BLaER1 (cell line): ENCODE results near the gene SACM1L.
"Not testable (repeated sequence)": the region's sequence is repeated elsewhere in the genome, so short reads cannot be mapped to it uniquely, and the experiment has no call there.

Source experiments
- H3K27ac ChIP-seq: shearing (Covaris generic); formaldehyde crosslinking; 2 replicates; pipeline ENCODE4 v1.8.1; 2022
- H3K27me3 ChIP-seq: shearing (Covaris generic); formaldehyde crosslinking; 2 replicates; pipeline ENCODE4 v1.8.1; 2022
- H3K36me3 ChIP-seq: shearing (Covaris generic); formaldehyde crosslinking; 2 replicates; pipeline ENCODE4 v1.8.1; 2022
- H3K4me1 ChIP-seq: shearing (Covaris generic); formaldehyde crosslinking; 2 replicates; pipeline ENCODE4 v1.8.1; 2022
- H3K4me2 ChIP-seq: shearing (Covaris generic); formaldehyde crosslinking; 2 replicates; pipeline ENCODE4 v1.8.1; 2022
- H3K4me3 ChIP-seq: shearing (Covaris generic); formaldehyde crosslinking; 2 replicates; pipeline ENCODE4 v1.8.1; 2022
- H3K9ac ChIP-seq: shearing (Covaris generic); formaldehyde crosslinking; 2 replicates; pipeline ENCODE4 v1.8.1; 2022
- H3K9me3 ChIP-seq: shearing (Covaris generic); formaldehyde crosslinking; 2 replicates; pipeline ENCODE4 v1.8.1; 2022
- H4K20me1 ChIP-seq: shearing (Covaris generic); formaldehyde crosslinking; 2 replicates; pipeline ENCODE4 v1.8.1; 2022
- Cebpa-rat ChIP-seq: shearing (Covaris generic); IDR thresholded peaks from 2 replicates; pipeline ENCODE4 v1.8.1; 2022

The SACM1L gene

GRCh38 chr3:45748068-45748467 is 58.9 kb downstream of the SACM1L start:
- H3K27ac ChIP-seq, result no peak overlapping the region
- H3K36me3 ChIP-seq, result peaks cover 49% of the 10 kb centered on the region
- no peak for TF ChIP-seq Cebpa-rat
- H3K4me1 ChIP-seq, result no peaks in the 10 kb centered on the region; the same call in 1 of the 2 replicates
- H4K20me1 ChIP-seq, result no peaks in the 10 kb centered on the region
- H3K27me3 ChIP-seq, result no peaks in the 10 kb centered on the region
- no peak overlapping the region for H3K4me2 ChIP-seq
- no peak overlapping the region for H3K4me3 ChIP-seq
- H3K9ac ChIP-seq, result no peak overlapping the region
- peaks cover 19% of the 10 kb centered on the region for H3K9me3 ChIP-seq

DNA sequence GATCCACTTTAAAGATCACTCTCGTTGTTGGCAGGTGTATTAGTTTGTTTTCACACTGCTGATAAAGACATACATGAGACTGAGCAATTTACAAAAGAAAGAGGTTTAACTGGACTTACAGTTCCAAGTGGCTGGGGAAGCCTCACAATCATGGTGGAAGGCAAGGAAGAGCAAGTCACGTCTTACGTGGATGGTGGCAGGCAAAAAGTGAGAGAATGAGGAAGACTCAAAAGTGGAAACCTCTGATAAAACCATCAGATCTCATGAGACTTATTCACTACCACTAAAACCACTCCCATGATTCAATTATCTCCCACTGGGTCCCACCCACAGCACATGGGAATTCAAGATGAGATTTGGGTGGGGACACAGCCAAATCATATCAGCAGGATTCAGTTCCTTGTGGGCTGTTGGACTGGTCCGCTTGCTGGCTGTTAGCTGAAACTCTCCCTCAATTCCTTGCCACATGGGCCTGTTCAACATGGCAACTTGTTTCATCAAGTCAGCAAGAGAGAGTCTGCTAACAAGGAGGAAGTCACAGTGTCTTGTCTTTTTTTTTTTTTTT is 59.9 kb downstream of the SACM1L start:
- not testable (repeated sequence) for H3K9ac ChIP-seq, H3K4me1 ChIP-seq, H3K4me2 ChIP-seq, H3K27me3 ChIP-seq, H3K4me3 ChIP-seq, H4K20me1 ChIP-seq, H3K27ac ChIP-seq
- Histone ChIP-seq H3K36me3 (peaks cover 38% of the 10 kb centered on the region), H3K9me3 (peaks cover 19% of the 10 kb centered on the region)

DNA sequence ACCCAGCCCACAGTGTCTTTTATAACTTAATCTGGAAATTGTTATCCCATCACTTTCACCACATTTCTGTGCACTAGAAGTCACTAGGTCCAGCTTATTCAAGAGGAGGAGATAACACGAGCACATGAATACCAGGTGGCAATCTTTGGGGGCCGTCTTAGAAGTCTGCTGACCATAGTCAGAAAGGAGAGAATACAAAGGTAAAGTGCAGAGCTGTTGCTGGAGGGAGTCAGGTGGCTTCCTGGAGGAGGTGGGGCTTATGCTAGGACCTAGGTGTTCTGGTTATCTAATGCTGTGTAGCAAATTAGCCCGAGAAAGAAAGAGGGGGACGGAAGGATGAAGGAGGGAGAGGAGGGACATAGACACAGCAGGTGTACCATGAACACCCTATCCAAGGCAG is 60.7 kb downstream of the SACM1L start:
- TF ChIP-seq Cebpa-rat, result no peak
- no peaks in the 10 kb centered on the region; the same call in 1 of the 2 replicates for H3K4me1 ChIP-seq
- no peak overlapping the region for H3K27ac ChIP-seq
- H3K9me3 ChIP-seq, result peaks cover 19% of the 10 kb centered on the region
- H3K27me3 ChIP-seq, result no peaks in the 10 kb centered on the region
- peaks cover 34% of the 10 kb centered on the region for H3K36me3 ChIP-seq
- H3K4me3 ChIP-seq, result no peak overlapping the region
- no peak overlapping the region for H3K9ac ChIP-seq
- no peak overlapping the region for H3K4me2 ChIP-seq
- H4K20me1 ChIP-seq, result no peaks in the 10 kb centered on the region

- Histone ChIP-seq H3K36me3 (peaks cover 16% of the 10 kb centered on the region), H4K20me1 (no peaks in the 10 kb centered on the region), H3K4me1 (no peaks in the 10 kb centered on the region; the same call in 1 of the 2 replicates), H3K4me3 (no peak overlapping the region), H3K9ac (no peak overlapping the region), H3K27ac (no peak overlapping the region), H3K27me3 (no peaks in the 10 kb centered on the region), H3K9me3 (peaks cover 19% of the 10 kb centered on the region), H3K4me2 (no peak overlapping the region)
- no peak for TF ChIP-seq Cebpa-rat
Measured at GRCh38 chr3:45751537-45752242, 62.5 kb downstream of the SACM1L start.

DNA sequence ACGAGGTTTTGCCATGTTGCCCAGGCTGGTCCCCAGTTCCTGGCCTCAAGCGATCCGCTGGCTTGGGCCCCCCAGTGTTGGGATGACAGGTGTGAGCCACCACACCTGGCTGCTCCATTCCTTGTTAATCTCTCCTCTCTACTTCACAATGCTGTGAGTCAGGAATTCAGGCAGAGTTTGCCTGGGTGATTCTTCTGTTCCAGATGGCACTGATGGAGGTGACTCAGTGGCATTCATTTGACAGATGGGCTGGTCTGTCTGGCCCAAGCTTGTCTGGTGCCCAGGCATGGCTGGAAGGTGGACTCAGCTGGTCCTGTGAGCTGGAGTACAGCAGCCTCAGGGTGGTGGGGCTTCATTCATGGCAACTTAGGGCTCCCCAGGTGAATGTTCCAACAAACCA is 63.9 kb downstream of the SACM1L start:
- TF ChIP-seq Cebpa-rat, result no peak
- H3K4me2 ChIP-seq, result no peak overlapping the region
- H3K4me1 ChIP-seq, result no peaks in the 10 kb centered on the region; the same call in 1 of the 2 replicates
- H4K20me1 ChIP-seq, result no peaks in the 10 kb centered on the region
- no peak overlapping the region for H3K9ac ChIP-seq
- H3K9me3 ChIP-seq, result peaks cover 8% of the 10 kb centered on the region
- H3K27ac ChIP-seq, result no peak overlapping the region
- H3K36me3 ChIP-seq, result peaks cover 2% of the 10 kb centered on the region
- H3K4me3 ChIP-seq, result no peak overlapping the region
- no peaks in the 10 kb centered on the region for H3K27me3 ChIP-seq

DNA sequence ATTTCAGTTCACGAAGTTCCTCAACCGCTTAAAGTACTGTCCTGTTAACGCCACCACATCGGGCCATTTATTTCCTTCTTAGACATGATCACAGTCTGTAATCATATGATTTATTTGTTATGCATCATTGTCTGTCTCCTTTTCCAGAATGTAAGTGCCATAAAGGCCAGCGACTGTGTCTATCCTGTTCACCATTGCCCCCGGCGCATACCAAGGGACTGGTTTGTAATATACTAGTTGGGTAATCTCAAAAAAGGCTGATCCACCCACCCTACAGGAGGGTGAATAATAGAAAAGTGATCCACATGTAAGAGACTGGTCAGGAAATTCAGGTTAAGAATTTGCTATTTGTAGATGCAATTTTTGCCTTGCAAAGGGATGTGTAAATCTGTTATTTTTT is 65.3 kb downstream of the SACM1L start:
- no peaks in the 10 kb centered on the region for H3K36me3 ChIP-seq
- H3K4me1 ChIP-seq, result peaks cover 8% of the 10 kb centered on the region
- no peaks in the 10 kb centered on the region for H4K20me1 ChIP-seq
- no peaks in the 10 kb centered on the region for H3K27me3 ChIP-seq
- no peak overlapping the region for H3K4me2 ChIP-seq
- no peak overlapping the region for H3K27ac ChIP-seq
- H3K4me3 ChIP-seq, result no peak overlapping the region
- H3K9ac ChIP-seq, result no peak overlapping the region
- no peaks in the 10 kb centered on the region for H3K9me3 ChIP-seq
- TF ChIP-seq Cebpa-rat, result no peak

GRCh38 chr3:45756055-45756454 is 66.9 kb downstream of the SACM1L start:
- Histone ChIP-seq H3K4me1 (peaks cover 8% of the 10 kb centered on the region), H3K27me3 (no peaks in the 10 kb centered on the region), H3K27ac (no peak overlapping the region), H3K9me3 (no peaks in the 10 kb centered on the region), H3K9ac (no peak overlapping the region), H3K4me2 (no peak overlapping the region), H4K20me1 (no peaks in the 10 kb centered on the region), H3K4me3 (no peak overlapping the region), H3K36me3 (no peaks in the 10 kb centered on the region)
- no peak for TF ChIP-seq Cebpa-rat

DNA sequence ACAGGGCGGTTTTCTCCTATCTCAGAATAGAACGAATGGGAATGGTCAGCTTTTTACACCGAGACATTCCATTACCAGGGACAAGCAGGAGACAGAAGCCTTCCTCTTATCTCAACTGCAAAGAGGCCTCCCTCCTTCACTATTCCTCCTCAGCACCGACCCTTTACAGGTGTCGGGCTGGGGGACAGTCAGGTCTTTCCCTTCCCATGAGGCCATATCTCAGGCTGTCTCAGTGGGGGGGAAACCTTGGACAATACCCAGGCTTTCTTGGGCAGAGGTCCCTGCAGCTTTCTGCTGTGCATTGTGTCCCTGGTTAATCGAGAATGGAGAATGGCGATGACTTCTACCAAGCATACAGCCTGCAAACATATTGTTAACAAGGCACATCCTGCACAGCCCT is 67.9 kb downstream of the SACM1L start:
- not testable (repeated sequence) for H3K9me3 ChIP-seq, H3K4me2 ChIP-seq, H3K9ac ChIP-seq, H3K27ac ChIP-seq, H3K4me3 ChIP-seq, H3K36me3 ChIP-seq, H3K4me1 ChIP-seq, H3K27me3 ChIP-seq, H4K20me1 ChIP-seq

DNA sequence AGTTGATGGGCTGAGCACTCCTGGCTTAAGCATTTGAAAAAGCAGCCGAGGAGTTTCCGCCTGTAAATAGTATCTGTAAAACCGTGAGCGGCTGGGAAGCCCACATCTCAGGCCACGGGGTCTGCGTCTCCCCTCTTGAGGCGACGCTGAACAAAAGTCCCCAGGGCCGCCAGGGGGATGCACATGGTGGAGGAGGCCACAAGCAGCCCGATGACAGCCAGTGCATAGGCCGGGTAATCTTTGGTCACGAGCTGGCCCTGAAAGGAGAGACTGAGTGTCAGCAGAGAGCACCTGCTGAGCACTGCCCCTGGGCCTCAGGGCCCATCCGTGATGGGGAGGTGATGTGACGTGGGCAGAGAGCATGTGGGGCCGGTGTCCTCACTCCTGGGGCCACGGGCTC is 69.7 kb downstream of the SACM1L start:
- H4K20me1 ChIP-seq, result no peaks in the 10 kb centered on the region
- H3K36me3 ChIP-seq, result no peaks in the 10 kb centered on the region
- H3K4me1 ChIP-seq, result peaks cover 8% of the 10 kb centered on the region
- no peaks in the 10 kb centered on the region for H3K27me3 ChIP-seq
- no peak overlapping the region for H3K4me3 ChIP-seq
- no peaks in the 10 kb centered on the region for H3K9me3 ChIP-seq
- no peak overlapping the region for H3K9ac ChIP-seq
- H3K4me2 ChIP-seq, result peak overlapping the region; percentile 18; the same call in 1 of the 2 replicates
- no peak overlapping the region for H3K27ac ChIP-seq
- TF ChIP-seq Cebpa-rat, result no peak

GRCh38 chr3:45759851-45760250 is 70.7 kb downstream of the SACM1L start:
- peaks cover 8% of the 10 kb centered on the region for H3K4me1 ChIP-seq
- no peaks in the 10 kb centered on the region for H3K36me3 ChIP-seq
- no peak for TF ChIP-seq Cebpa-rat
- no peaks in the 10 kb centered on the region for H4K20me1 ChIP-seq
- no peaks in the 10 kb centered on the region for H3K9me3 ChIP-seq
- H3K4me2 ChIP-seq, result no peak overlapping the region
- no peak overlapping the region for H3K27ac ChIP-seq
- no peak overlapping the region for H3K9ac ChIP-seq
- H3K4me3 ChIP-seq, result no peak overlapping the region
- no peaks in the 10 kb centered on the region for H3K27me3 ChIP-seq
